Hematopoietic multipotent progenitor cell treated with erythropoietin and hydrocortisone succinate and interleukin-3 and kit ligand, for 6 days (in vitro differentiated cells): ENCODE results near the gene TPM4.
A peak's percentile ranks its signal among the peaks of the same experiment; 100 is the strongest.
"Not testable (repeated sequence)": the region's sequence is repeated elsewhere in the genome, so short reads cannot be mapped to it uniquely, and the experiment has no call there.

Experiments used
- DNase-seq: peaks from one replicate; pipeline ENCODE4 v3.0.0-alpha.2; 2015

TPM4 gene

GRCh38 chr19:16099314-16099965, 23.1 kb downstream of the TPM4 start:
- DNase-seq = not testable (repeated sequence)

GRCh38 chr19:16100524-16100923, 24.2 kb downstream of the TPM4 start:
- DNase-seq = no peak

- no peak for DNase-seq
These were observed 28.4 kb downstream of the TPM4 start for GRCh38 chr19:16104722-16105121.

GRCh38 chr19:16106121-16106520, 29.8 kb downstream of the TPM4 start:
- DNase-seq = peak; percentile 59

- peak; percentile 99 for DNase-seq
These were observed 35.0 kb downstream of the TPM4 start, which contains the start of gene RAB8A for GRCh38 chr19:16111160-16111908. TSS of gene RAB8A (plus strand) at chr19:16111889. CDS start at chr19:16111902, 13 bp downstream.

GRCh38 chr19:16111909-16112752, 35.8 kb downstream of the TPM4 start:
- no peak for DNase-seq

- peak; percentile 92 for DNase-seq
These were observed 36.5 kb downstream of the TPM4 start for GRCh38 chr19:16112778-16113177.

GRCh38 chr19:16113727-16114126, 37.4 kb downstream of the TPM4 start:
- DNase-seq = peak; percentile 85

GRCh38 chr19:16115301-16116039, 39.2 kb downstream of the TPM4 start:
- no peak for DNase-seq

GRCh38 chr19:16116067-16116466, 39.8 kb downstream of the TPM4 start:
- DNase-seq = no peak

- DNase-seq = peak; percentile 70
These were observed 41.3 kb downstream of the TPM4 start for GRCh38 chr19:16117594-16118033.

GRCh38 chr19:16118489-16119033, 42.3 kb downstream of the TPM4 start:
- DNase-seq = peak; percentile 75

- not testable (repeated sequence) for DNase-seq
These were observed 43.0 kb downstream of the TPM4 start for GRCh38 chr19:16119075-16119857.

GRCh38 chr19:16121141-16121540, 44.8 kb downstream of the TPM4 start:
- DNase-seq = no peak

GRCh38 chr19:16121967-16122366, 45.7 kb downstream of the TPM4 start:
- no peak for DNase-seq

GRCh38 chr19:16124953-16125352, 48.7 kb downstream of the TPM4 start:
- no peak for DNase-seq

GRCh38 chr19:16125737-16126495, 49.6 kb downstream of the TPM4 start:
- no peak for DNase-seq

GRCh38 chr19:16127080-16127479, 50.8 kb downstream of the TPM4 start:
- no peak for DNase-seq

GRCh38 chr19:16127776-16128371, 51.6 kb downstream of the TPM4 start:
- DNase-seq = no peak

- DNase-seq = no peak
These were observed 55.4 kb downstream of the TPM4 start for GRCh38 chr19:16131648-16132047.
